Stimulated activated CD8-positive, alpha-beta memory T cell treated with anti-CD3 and anti-CD28 coated beads, Interleukin-15, amount 100 ng/mL, for 4 hours (primary cell): ENCODE data around the gene FUT4.
"Not testable (repeated sequence)": the region's sequence is repeated elsewhere in the genome, so short reads cannot be mapped to it uniquely, and the experiment has no call there.

Experiments used
- DNase-seq, 2 donors: peaks; one replicate each; pipeline ENCODE4 v3.0.0-alpha.2; 2020; ENCODE audit warnings: low read depth in 2 of 2

FUT4 gene

GRCh38 chr11:94543695-94544645, at the start of gene FUT4:
Gene FUT4 (plus strand): TSS chr11:94543921. CDS start chr11:94544134, 213 bp downstream.
- DNase-seq, result peak; percentile 45 to 46

GRCh38 chr11:94494126-94494680, 49.5 kb upstream of the FUT4 start:
- DNase-seq, result no peak

- no peak for DNase-seq
Measured at GRCh38 chr11:94500181-94500580, 43.5 kb upstream of the FUT4 start.

DNA sequence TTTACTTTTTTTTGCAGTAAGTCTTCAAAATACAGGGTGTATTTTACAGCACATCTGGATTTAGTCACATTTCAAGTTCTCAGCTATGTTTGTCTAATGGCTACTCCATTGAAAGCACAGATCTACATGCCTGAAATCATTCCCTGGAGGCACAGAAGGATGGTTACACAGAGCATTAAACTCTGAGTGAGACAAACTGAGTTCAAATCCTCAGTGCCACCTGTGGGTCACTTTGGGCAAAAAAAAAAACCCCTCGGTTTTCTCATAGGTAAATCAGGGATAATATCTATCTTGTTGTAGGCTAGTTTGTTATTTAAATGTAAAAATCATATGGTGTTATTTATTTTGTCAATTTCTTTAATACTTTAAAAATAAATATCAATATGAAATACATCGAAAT, 42.2 kb upstream of the FUT4 start:
- no peak for DNase-seq

GRCh38 chr11:94504689-94505293, 38.9 kb upstream of the FUT4 start:
- DNase-seq, result no peak

GRCh38 chr11:94506513-94506912, 37.2 kb upstream of the FUT4 start:
- DNase-seq, result not testable (repeated sequence)

GRCh38 chr11:94507485-94507884, 36.2 kb upstream of the FUT4 start:
- no peak for DNase-seq

DNA sequence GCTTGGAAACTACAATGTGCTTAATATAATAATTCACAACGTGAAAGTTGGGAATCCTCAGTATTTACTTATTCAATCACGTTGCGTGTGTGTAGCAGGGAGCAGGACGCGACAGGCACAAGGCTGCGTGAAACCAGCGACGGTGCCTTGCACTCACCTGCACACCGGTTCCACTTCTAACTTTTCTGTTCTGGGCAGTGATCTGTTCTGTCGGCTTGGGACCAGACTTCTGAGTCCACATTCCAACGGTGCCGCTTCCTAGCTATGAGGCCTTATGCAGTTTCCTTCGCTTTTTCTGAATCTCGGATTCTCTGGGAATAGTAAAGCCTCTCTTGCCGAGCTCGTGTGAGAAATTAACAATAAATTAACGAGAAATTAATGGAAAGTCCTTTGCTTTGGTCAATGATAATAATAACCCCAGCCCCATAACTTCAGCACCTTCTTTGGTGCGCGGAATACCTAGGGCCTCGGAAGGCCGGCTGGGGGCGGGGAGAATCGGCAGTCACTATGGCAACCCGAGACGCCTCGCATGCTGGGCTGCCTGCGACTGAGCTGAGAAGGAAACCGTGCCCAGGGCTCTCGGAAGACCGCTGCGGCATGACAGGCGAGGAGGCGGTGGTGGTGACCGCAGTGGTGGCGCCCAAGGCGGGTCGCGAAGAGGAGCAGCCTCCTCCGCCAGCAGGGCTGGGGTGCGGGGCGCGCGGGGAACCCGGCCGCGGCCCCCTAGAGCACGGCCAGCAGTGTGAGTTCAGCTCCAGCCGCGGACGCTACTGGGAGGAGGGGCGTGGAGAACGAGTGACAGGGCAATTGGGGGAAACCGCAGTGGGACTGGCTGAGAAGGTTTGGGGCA, 31.6 kb upstream of the FUT4 start, which contains the start of gene C11orf97:
Gene C11orf97, plus strand, starts transcription at position 530 of the 850 bp plus-strand sequence. Its CDS starts 68 bp downstream, at position 598.
- DNase-seq, result peak; percentile 19 to 31

- DNase-seq, result no peak
Measured at GRCh38 chr11:94513091-94513490, 30.6 kb upstream of the FUT4 start.

- no peak for DNase-seq
Measured at GRCh38 chr11:94515398-94515797, 28.3 kb upstream of the FUT4 start.

GRCh38 chr11:94516725-94517124, 27.0 kb upstream of the FUT4 start:
- no peak for DNase-seq

- DNase-seq, result no peak
Measured at GRCh38 chr11:94518300-94518699, 25.4 kb upstream of the FUT4 start.

- DNase-seq, result no peak
Measured at GRCh38 chr11:94519478-94520084, 24.1 kb upstream of the FUT4 start.

DNA sequence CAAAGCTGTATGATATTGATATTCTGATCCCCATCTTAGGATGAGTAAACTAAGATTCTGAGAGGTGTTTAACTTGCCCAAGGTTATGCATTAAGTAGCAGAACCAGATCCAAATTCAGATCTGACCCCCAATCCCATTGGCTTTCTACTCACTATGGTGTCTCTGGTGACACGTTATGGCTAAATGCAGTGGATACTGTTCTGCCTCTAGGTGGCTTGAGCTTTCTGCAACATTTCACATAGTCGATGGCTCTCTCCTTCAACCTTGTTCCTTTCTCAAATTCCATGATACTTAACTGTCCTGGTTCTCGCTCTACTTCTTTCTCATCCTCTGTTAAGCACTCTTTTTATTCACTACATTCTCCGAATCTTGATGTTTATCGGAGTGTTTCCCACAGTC, 22.0 kb upstream of the FUT4 start:
- no peak for DNase-seq

DNA sequence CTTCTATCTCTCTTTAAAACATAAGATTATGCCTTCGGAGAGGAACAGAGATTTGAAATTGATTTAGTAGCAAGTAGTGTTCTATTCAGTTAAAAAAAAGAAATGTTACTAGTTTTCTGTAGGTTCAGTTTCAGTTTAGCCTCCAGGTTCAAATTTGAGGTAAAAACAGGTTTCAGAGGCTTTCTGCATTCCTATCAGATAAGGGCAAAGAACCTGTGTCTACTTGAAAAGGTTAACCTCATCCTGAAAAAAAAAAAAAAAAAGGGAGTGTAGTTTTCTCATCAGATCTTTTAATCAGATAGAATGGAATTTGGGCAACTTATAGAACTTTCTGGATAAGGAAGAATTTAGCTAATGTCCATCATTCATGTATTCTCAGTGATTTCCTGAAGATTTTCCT, 19.4 kb upstream of the FUT4 start:
- no peak for DNase-seq

GRCh38 chr11:94525546-94526324, 18.0 kb upstream of the FUT4 start:
- no peak for DNase-seq

- DNase-seq, result no peak
Measured at GRCh38 chr11:94526645-94527438, 16.9 kb upstream of the FUT4 start.

DNA sequence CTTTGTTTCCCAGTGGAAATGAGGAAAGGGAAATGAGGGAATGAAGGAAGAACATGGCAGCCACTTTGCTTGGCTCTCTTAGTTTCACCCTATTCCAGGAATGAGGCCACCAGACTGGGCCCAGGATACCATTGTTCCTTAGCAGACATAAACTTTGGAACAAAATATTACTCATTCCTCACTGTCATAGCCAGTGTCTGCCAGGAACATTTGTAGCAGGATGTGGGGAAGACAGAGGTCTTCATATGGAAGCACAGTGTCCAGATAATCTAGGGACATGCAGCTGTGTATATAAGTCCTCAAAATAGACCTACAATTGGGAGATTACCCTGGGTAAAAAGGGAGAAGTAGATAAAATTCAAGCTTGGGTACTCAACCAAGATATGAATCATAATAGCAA, 15.2 kb upstream of the FUT4 start:
- no peak for DNase-seq

DNA sequence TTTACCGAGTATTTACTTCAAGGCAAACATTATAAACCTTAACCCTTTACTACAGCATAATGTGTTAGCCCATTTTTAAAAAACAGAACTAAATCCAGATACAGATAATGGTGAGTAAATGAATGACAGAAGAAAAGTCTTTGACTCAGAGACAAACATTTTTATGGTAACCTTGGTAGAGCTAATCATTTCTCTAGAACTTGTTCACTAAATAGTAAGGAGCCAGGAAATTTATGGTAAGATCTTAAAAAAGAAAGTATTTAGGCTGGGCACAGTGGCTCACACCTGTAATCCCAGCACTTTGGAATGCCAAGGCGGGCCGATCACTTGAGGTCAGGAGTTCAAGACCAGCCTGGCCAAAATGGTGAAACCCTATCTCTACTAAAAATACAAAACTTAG, 11.5 kb upstream of the FUT4 start:
- DNase-seq, result no peak

DNA sequence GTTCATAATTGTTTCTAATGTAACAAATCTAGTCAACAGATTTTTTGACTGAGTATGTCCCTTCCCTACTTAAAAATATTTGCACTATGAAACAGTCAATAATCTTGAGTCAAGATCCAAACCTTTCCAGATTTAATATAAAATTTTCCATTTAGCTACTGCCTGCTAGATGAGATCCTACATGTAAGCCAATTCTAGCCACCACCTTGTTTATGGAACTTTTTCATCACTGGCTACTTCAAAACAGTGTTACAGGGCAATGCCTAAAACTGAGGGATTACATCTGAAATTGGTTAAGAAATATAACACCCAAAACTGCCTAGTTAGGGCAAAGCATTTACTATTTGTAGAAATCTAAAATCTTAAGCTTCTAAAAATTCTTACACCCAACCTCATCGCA, 10.5 kb upstream of the FUT4 start:
- DNase-seq, result no peak
